SU-DHL-6 (cell line): Measurements from ENCODE around the gene SCLT1.

Experiments used
- EZH2phosphoT487 ChIP-seq: fragments of 200-600 bp; sonication (generic), shearing (Covaris generic); conservative IDR thresholded peaks from 2 replicates; pipeline ENCODE4 v1.6.1; 2018; ENCODE audit warnings: mild to moderate bottlenecking, antibody characterized with exemption, low read length, moderate library complexity, mixed read lengths
- TF ChIP-seq, protein P1 (sequence below): fragments of 200-600 bp; sonication (generic); IDR thresholded peaks from one replicate; pipeline ENCODE4 v1.5.1; 2017; ENCODE audit warnings: antibody characterized with exemption, mild to moderate bottlenecking, low read length, moderate library complexity; ENCODE audit not compliant: insufficient read depth, poor library complexity, severe bottlenecking

DNA sequence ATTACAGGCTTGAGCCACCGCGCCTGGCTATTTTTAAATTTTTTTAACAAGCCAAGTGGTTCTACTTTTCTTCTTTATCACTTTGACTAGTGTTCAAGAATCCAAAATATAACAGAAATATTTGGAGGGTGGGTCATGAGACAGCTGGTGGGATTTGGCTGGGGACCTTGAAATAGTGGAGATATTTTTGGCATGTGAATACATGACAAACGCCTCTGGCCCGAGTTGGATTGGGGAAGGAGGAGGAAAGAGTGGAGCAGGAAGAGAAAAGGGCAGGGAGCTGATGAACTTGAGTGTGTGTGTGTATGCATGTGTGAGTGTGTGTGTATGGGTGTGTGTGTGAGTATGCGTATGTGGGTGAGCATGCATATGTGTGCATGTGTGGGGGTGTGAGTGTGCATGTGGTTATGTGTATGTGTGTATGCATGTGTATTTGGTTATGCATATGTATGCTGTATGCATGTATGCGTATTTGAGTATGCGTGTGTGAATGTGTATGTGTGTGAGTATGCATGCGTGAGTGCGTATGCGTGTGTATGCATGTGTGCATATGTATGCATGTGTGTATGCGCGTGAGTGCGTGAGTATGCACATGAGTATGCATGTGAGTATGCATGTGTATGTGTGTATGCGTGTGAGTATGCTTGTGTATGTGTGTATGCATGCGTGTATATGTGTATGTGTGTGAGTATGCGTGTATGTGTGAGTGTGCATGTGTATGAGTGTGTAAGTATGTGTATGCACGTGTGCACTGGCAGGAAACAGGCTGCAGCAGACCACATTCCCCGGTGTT lies 234.3 kb downstream of the SCLT1 start:
- TF ChIP-seq, protein P1, sequence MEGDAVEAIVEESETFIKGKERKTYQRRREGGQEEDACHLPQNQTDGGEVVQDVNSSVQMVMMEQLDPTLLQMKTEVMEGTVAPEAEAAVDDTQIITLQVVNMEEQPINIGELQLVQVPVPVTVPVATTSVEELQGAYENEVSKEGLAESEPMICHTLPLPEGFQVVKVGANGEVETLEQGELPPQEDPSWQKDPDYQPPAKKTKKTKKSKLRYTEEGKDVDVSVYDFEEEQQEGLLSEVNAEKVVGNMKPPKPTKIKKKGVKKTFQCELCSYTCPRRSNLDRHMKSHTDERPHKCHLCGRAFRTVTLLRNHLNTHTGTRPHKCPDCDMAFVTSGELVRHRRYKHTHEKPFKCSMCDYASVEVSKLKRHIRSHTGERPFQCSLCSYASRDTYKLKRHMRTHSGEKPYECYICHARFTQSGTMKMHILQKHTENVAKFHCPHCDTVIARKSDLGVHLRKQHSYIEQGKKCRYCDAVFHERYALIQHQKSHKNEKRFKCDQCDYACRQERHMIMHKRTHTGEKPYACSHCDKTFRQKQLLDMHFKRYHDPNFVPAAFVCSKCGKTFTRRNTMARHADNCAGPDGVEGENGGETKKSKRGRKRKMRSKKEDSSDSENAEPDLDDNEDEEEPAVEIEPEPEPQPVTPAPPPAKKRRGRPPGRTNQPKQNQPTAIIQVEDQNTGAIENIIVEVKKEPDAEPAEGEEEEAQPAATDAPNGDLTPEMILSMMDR = no peak
- TF ChIP-seq EZH2phosphoT487 = no peak
